Right lobe of liver (tissue), 4 donors: ENCODE data around the gene GLUD1.

Experiments used
- POLR2A ChIP-seq: fragments of 450-650 bp; IDR thresholded peaks from one replicate; pipeline ENCODE4 v1.6.1; 2017; ENCODE audit warnings: antibody characterized with exemption, mild to moderate bottlenecking
- TF ChIP-seq, protein P1 (sequence below), 4 donors: fragments of 200-600 bp in 3 of 4; fragments of 450-650 bp in 1 of 4; IDR thresholded peaks; one replicate each; pipeline versions ENCODE4 v1.5.1 to v1.8.0; 2016 to 2022; ENCODE audit warnings: antibody characterized with exemption in 4 of 4, mild to moderate bottlenecking in 2 of 4
- donor health status: DM: no; HTN: no; CAD: no.
- donor health status: DM: no; HTN: no; CAD: no.
- donor health status: DM: no; HTN: yes; CAD: no.

GRCh38 chr10:87094373-87095235 lies at the start of gene GLUD1, which contains the start of gene SHLD2:
- TF ChIP-seq, protein P1, sequence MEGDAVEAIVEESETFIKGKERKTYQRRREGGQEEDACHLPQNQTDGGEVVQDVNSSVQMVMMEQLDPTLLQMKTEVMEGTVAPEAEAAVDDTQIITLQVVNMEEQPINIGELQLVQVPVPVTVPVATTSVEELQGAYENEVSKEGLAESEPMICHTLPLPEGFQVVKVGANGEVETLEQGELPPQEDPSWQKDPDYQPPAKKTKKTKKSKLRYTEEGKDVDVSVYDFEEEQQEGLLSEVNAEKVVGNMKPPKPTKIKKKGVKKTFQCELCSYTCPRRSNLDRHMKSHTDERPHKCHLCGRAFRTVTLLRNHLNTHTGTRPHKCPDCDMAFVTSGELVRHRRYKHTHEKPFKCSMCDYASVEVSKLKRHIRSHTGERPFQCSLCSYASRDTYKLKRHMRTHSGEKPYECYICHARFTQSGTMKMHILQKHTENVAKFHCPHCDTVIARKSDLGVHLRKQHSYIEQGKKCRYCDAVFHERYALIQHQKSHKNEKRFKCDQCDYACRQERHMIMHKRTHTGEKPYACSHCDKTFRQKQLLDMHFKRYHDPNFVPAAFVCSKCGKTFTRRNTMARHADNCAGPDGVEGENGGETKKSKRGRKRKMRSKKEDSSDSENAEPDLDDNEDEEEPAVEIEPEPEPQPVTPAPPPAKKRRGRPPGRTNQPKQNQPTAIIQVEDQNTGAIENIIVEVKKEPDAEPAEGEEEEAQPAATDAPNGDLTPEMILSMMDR (IDR thresholded peaks at IDR 0.05): no peak
- TF ChIP-seq POLR2A: peak; percentile 90
